H9 (cell line): ENCODE results near the gene MYO1C. TPM values are rescaled to one million over a fixed set of nuclear protein-coding genes. Genes with fewer than 3 reads are reported as not detected.

Experiments used
- DNase-seq: peaks from one replicate; pipeline ENCODE4 v3.0.0-alpha.2; 2017
- H2AFZ ChIP-seq: one replicate; pipeline ENCODE4 v1.6.1; 2013; ENCODE audit warnings: mild to moderate bottlenecking, low read length, control low read depth, moderate library complexity
- H2AK5ac ChIP-seq: 2 replicates; pipeline ENCODE4 v1.6.1; 2013; ENCODE audit warnings: low read length, control low read depth, mixed read lengths; ENCODE audit not compliant: insufficient read length
- H2BK120ac ChIP-seq: one replicate; pipeline ENCODE4 v1.6.1; 2013; ENCODE audit warnings: low read depth, mild to moderate bottlenecking, low read length, control low read depth, inconsistent platforms; ENCODE audit not compliant: poor library complexity, severe bottlenecking
- H2BK12ac ChIP-seq: 2 replicates; pipeline ENCODE4 v1.6.1; 2013; ENCODE audit warnings: low read length, control low read depth, mixed read lengths, low read depth; ENCODE audit not compliant: insufficient read length
- H2BK15ac ChIP-seq: 2 replicates; pipeline ENCODE4 v1.6.1; 2013; ENCODE audit warnings: low read depth, low read length, control low read depth
- H2BK20ac ChIP-seq: one replicate; pipeline ENCODE4 v1.6.1; 2013; ENCODE audit warnings: low read depth, mild to moderate bottlenecking, low read length, control low read depth, inconsistent platforms; ENCODE audit not compliant: poor library complexity, severe bottlenecking
- H2BK5ac ChIP-seq: 2 replicates; pipeline ENCODE4 v1.6.1; 2013; ENCODE audit warnings: low read length, control low read depth, mixed read lengths; ENCODE audit not compliant: insufficient read length
- H3K14ac ChIP-seq: 2 replicates; pipeline ENCODE4 v1.6.1; 2013; ENCODE audit warnings: low read length, control low read depth; ENCODE audit not compliant: insufficient read depth
- H3K18ac ChIP-seq: 2 replicates; pipeline ENCODE4 v1.6.1; 2013; ENCODE audit warnings: low read depth, mild to moderate bottlenecking, mixed read lengths, low read length, control low read depth; ENCODE audit not compliant: insufficient read length
- H3K23ac ChIP-seq: 2 replicates; pipeline ENCODE4 v1.6.1; 2013; ENCODE audit warnings: low read length, control low read depth, mixed read lengths, low read depth; ENCODE audit not compliant: insufficient read length
- H3K23me2 ChIP-seq: 2 replicates; pipeline ENCODE4 v1.6.1; 2013; ENCODE audit warnings: low read depth, mild to moderate bottlenecking, mixed read lengths, low read length, control low read depth; ENCODE audit not compliant: insufficient read length, poor library complexity, severe bottlenecking
- H3K27ac ChIP-seq: 2 replicates; pipeline ENCODE4 v1.5.1; 2013; ENCODE audit warnings: low read length, control low read depth, mixed read lengths, low read depth; ENCODE audit not compliant: insufficient read length
- H3K27me3 ChIP-seq: 2 replicates; pipeline ENCODE4 v1.6.1; 2013; ENCODE audit warnings: low read length, control low read depth, inconsistent platforms; ENCODE audit not compliant: insufficient read depth
- H3K4ac ChIP-seq: 2 replicates; pipeline ENCODE4 v1.6.1; 2013; ENCODE audit warnings: low read depth, mild to moderate bottlenecking, control low read depth, inconsistent platforms, low read length, moderate library complexity
- H3K4me1 ChIP-seq: 2 replicates; pipeline ENCODE4 v1.6.1; 2013; ENCODE audit warnings: low read length, control low read depth, inconsistent platforms; ENCODE audit not compliant: insufficient read depth
- H3K4me2 ChIP-seq: 2 replicates; pipeline ENCODE4 v1.6.1; 2013; ENCODE audit warnings: low read length, control low read depth, mixed read lengths; ENCODE audit not compliant: insufficient read length, insufficient read depth
- H3K56ac ChIP-seq: 2 replicates; pipeline ENCODE4 v1.6.1; 2013; ENCODE audit warnings: low read depth, mild to moderate bottlenecking, mixed read lengths, low read length, control low read depth; ENCODE audit not compliant: insufficient read length
- H3K79me1 ChIP-seq: 2 replicates; pipeline ENCODE4 v1.6.1; 2013; ENCODE audit warnings: low read depth, mild to moderate bottlenecking, moderate library complexity, low read length, control low read depth, inconsistent platforms; ENCODE audit not compliant: insufficient read depth, poor library complexity, severe bottlenecking
- H3K79me2 ChIP-seq: 2 replicates; pipeline ENCODE4 v1.6.1; 2013; ENCODE audit warnings: low read length, control low read depth, inconsistent platforms; ENCODE audit not compliant: insufficient read depth
- H3K9ac ChIP-seq: 2 replicates; pipeline ENCODE4 v1.6.1; 2013; ENCODE audit warnings: low read length, control low read depth, mixed read lengths; ENCODE audit not compliant: insufficient read length; ENCODE audit errors: extremely low read depth
- H3K9me3 ChIP-seq: one replicate; pipeline ENCODE4 v1.6.1; 2013; ENCODE audit warnings: low read depth, low read length, inconsistent platforms; ENCODE audit not compliant: control insufficient read depth
- H3T11ph ChIP-seq: one replicate; pipeline ENCODE4 v1.6.1; 2013; ENCODE audit warnings: mild to moderate bottlenecking, low read length, control low read depth, inconsistent platforms
- H4K20me1 ChIP-seq: one replicate; pipeline ENCODE4 v1.6.1; 2013; ENCODE audit not compliant: control insufficient read depth, insufficient read length, insufficient read depth
- H4K5ac ChIP-seq: 2 replicates; pipeline ENCODE4 v1.6.1; 2013; ENCODE audit warnings: low read depth, mild to moderate bottlenecking, mixed read lengths, low read length, control low read depth; ENCODE audit not compliant: insufficient read length
- H4K8ac ChIP-seq: replicated peaks from 2 replicates; pipeline ENCODE4 v1.6.1; 2013; ENCODE audit warnings: low read length, control low read depth, mixed read lengths, low read depth; ENCODE audit not compliant: insufficient read length
- H4K91ac ChIP-seq: 2 replicates; pipeline ENCODE4 v1.6.1; 2013; ENCODE audit warnings: low read depth, mild to moderate bottlenecking, moderate library complexity, mixed read lengths, low read length, control low read depth; ENCODE audit not compliant: insufficient read length
- H3K27ac Mint-ChIP-seq, 3 experiments: 2 replicates in 2 of 3; 3 replicates in 1 of 3; pipeline ENCODE4 v1.8.0; 2020 to 2021; ENCODE audit warnings: mixed read lengths in 3 of 3, mild to moderate bottlenecking in 1 of 3, moderate library complexity in 1 of 3
- H3K27me3 Mint-ChIP-seq: 2 replicates; pipeline ENCODE4 v1.8.0; 2021; ENCODE audit warnings: low read depth, mild to moderate bottlenecking, moderate library complexity, mixed read lengths
- H3K36me3 Mint-ChIP-seq, 3 experiments: 2 replicates in 2 of 3; 3 replicates in 1 of 3; pipeline ENCODE4 v1.8.0; 2020 to 2021; ENCODE audit warnings: low read depth in 3 of 3, mixed read lengths in 3 of 3; ENCODE audit not compliant: insufficient read depth in 1 of 3
- H3K4me1 Mint-ChIP-seq, 2 experiments: 2 replicates each; pipeline ENCODE4 v1.8.0; 2020; ENCODE audit warnings: mixed read lengths in 2 of 2
- H3K4me3 Mint-ChIP-seq, 2 experiments: 2 replicates in 1 of 2; 3 replicates in 1 of 2; pipeline ENCODE4 v1.8.0; 2020 to 2021; ENCODE audit warnings: mild to moderate bottlenecking in 2 of 2, mixed read lengths in 2 of 2, moderate library complexity in 1 of 2
- H3K9me3 Mint-ChIP-seq, 2 experiments: 2 replicates in 1 of 2; 3 replicates in 1 of 2; pipeline ENCODE4 v1.8.0; 2020; ENCODE audit warnings: mild to moderate bottlenecking in 2 of 2, mixed read lengths in 2 of 2, moderate library complexity in 1 of 2
- CTCF ChIP-seq: fragments of 200-600 bp; sonication (generic); conservative IDR thresholded peaks from 3 replicates; pipeline ENCODE4 v1.8.0; 2021; ENCODE audit warnings: antibody characterized with exemption, mild to moderate bottlenecking
- WGBS: extraction: QIAGEN DNeasy Blood & Tissue Kit; methylation state at CpG from one replicate; pipeline ENCODE4 v1.1.7; 2013; ENCODE audit warnings: missing lambda C conversion rate, low lambda C conversion rate, mixed read lengths; ENCODE audit not compliant: insufficient read length; ENCODE audit errors: extremely low coverage; 5-methylcytosine and 5-hydroxymethylcytosine counted together
- total RNA-seq: library from RNA; stranded (reverse); gene quantifications from 2 replicates; pipeline ENCODE4 v1.2.1, GENCODE V29; 2021

MYO1C gene
- total RNA-seq, 1 experiment from 2014 or later = 86.5 TPM

GRCh38 chr17:1455797-1456599 is 36.5 kb downstream of the MYO1C start, which contains the start of gene CRK:
Gene CRK, minus strand, starts transcription at chr17:1456232. Its CDS starts 115 bp downstream, at chr17:1456117.
- WGBS = no CpG with 5 or more reads among the region's 93 CpGs
- Histone ChIP-seq H2BK5ac (no peak within 1 kb of the TSS), H3K23me2 (peaks cover 8% of the 10 kb centered on the region), H4K20me1 (no peaks in the 10 kb centered on the region), H4K91ac (no peak within 1 kb of the TSS), H3K79me2 (peaks cover 30% of the 10 kb centered on the region), H2BK120ac (no peak within 1 kb of the TSS), H3K14ac (peak within 1 kb of the TSS; percentile 92), H3K27me3 (no peaks in the 10 kb centered on the region), H2AFZ (no peak within 1 kb of the TSS), H3T11ph (no peak within 1 kb of the TSS), H3K4ac (no peak within 1 kb of the TSS), H2BK15ac (no peak within 1 kb of the TSS), H3K4me1 (no peaks in the 10 kb centered on the region; the same call in 1 of the 2 replicates), H2BK20ac (no peak within 1 kb of the TSS), H2AK5ac (no peak within 1 kb of the TSS), H2BK12ac (no peak within 1 kb of the TSS), H3K18ac (peak within 1 kb of the TSS; percentile 81), H4K8ac (no peak within 1 kb of the TSS), H3K56ac (no peak within 1 kb of the TSS), H3K9ac (peak within 1 kb of the TSS; percentile 78), H4K5ac (no peak within 1 kb of the TSS), H3K4me2 (peak within 1 kb of the TSS; percentile 97), H3K9me3 (no peaks in the 10 kb centered on the region), H3K27ac (no peak within 1 kb of the TSS), H3K79me1 (peaks cover 5% of the 10 kb centered on the region), H3K23ac (no peak within 1 kb of the TSS)
- peaks cover 12 to 14% of the 10 kb centered on the region in 2 experiments for H3K4me1 Mint-ChIP-seq
- H3K4me3 Mint-ChIP-seq = peak within 1 kb of the TSS; percentile 96 to 98
- no peak for TF ChIP-seq CTCF
- H3K36me3 Mint-ChIP-seq = peaks cover 4 to 29% (median 19%) of the 10 kb centered on the region in 3 experiments; a peak in 6 of 7 replicates
- peak; percentile 98 for DNase-seq
- H3K9me3 Mint-ChIP-seq = no peaks in the 10 kb centered on the region
- H3K27ac Mint-ChIP-seq = peak within 1 kb of the TSS; percentile 78 to 97 (median 94); a peak in 4 of 7 replicates
- H3K27me3 Mint-ChIP-seq = no peaks in the 10 kb centered on the region; the same call in none of the 2 replicates
